ENCODE data around the gene SLC29A1.

SLC29A1 gene

DNA sequence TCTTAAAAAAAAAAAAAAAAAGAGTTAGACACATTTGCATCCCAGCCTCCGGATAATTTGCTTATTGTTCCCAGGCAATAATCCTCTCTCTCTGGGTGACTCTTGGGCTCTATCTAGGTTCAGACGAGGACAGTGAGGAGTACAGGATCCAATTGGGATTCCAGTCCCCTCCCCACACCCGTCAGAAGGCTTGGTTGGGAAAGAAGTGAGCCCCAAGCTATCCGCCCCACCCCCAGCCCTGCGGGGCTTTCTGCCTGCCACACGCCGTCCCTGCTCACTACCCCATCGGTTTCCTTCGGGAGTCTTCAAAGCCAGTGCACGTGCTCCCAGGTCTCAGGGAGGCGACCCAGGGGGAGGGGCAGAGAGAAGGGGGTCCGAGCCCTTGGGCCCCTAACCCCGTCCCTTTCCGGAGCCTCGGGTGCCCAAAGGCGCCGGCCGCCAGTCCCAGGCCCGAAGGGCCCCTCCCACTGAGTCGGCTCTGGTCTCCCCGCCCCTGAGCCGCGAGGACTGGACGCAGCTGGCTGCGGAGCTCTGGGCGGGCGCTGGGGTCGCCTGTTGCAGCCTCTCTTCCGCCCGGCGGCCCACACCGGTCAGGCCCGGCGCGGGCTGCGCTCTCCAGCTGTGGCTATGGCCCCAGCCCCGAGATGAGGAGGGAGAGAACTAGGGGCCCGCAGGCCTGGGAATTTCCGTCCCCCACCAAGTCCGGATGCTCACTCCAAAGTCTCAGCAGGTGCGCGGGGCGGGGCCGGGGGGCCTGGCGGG is 4.2 kb upstream of the SLC29A1 start:
- Histone ChIP-seq H3K9me3 (ENCODE audit: control insufficient read depth, low read length) (no peaks in the 10 kb centered on the region), H3K4me1 (ENCODE audit: control insufficient read depth, insufficient read depth, low read length) (peaks cover 75% of the 10 kb centered on the region), H3K4me3 (ENCODE audit: low read length) (peak overlapping the region; percentile 71), H3K9ac (ENCODE audit: low read length) (peak overlapping the region; percentile 76), H3K36me3 (ENCODE audit: control insufficient read depth, insufficient read depth, low read length) (no peaks in the 10 kb centered on the region), H3K27me3 (ENCODE audit: control insufficient read depth, insufficient read depth, low read length) (no peaks in the 10 kb centered on the region)

DNA sequence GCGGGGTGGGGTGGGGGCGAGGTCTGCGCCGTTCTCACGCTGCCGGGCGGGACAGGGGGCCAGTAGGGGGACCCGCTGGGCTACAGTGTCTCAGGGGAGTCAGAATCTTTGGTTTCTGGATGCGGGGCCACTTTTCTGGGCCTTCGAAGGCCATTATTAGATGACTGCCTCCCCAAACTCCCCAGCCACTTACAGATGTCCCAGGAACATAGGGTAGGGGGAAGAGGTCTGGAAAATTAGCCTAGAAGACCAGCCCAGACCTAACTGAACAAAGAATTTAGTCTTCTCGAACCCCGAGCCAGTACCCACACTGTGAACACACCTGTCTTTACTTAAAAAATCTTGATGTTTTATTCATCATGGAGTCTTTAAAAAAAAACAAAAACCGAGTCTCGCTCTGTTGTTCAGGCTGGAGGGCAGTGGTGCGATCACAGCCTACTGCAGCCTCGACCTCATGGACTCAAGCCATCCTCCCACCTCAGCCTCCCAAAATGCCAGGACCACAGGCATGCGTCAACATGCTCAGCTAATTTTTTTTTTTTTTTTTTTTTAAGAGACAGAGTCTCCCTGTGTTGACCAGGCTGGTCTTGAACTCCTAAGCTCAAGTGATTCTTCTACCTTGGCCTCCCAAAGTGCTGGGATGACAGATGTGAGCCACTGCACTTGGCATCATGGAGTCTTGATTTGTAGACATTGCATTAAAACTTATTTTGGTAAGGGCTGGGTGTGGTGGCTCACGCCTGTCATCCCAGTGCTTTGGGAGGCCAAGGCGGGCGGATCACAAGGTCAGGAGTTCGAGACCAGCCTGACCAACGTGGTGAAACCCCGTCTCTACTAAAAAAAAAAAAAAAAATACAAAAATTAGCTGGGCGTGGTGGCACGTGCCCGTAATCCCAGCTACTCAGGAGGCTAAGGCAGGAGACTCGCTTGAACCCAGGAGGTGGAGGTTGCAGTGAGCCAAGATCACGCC is 3.3 kb upstream of the SLC29A1 start:
- Histone ChIP-seq H3K4me3 (ENCODE audit: low read length) (peak overlapping the region; percentile 69), H3K9me3 (ENCODE audit: control insufficient read depth, low read length) (no peaks in the 10 kb centered on the region), H3K27me3 (ENCODE audit: control insufficient read depth, insufficient read depth, low read length) (no peaks in the 10 kb centered on the region), H3K36me3 (ENCODE audit: control insufficient read depth, insufficient read depth, low read length) (no peaks in the 10 kb centered on the region), H3K4me1 (ENCODE audit: control insufficient read depth, insufficient read depth, low read length) (peaks cover 81% of the 10 kb centered on the region), H3K9ac (ENCODE audit: low read length) (peak overlapping the region; percentile 76)

DNA sequence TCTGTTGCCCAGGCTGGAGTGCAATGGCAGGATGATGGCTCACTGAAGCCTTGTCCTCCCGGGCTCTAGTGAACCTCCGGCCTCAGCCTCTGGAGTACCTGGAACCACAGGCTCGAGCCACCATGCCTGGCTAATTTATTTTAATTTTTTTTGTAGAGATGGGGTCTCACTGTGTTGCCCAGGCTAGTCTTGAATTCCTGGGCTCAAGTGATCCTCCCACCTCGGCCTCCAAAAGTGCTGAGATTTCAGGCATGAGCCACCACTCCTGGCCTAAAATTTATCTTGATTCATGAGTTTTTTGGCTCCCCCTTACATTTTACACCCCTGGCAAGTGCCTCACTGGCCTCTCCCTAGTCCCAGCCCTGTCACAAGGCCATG is 2.5 kb upstream of the SLC29A1 start:
- Histone ChIP-seq H3K4me3 (ENCODE audit: low read length) (no peak overlapping the region), H3K36me3 (ENCODE audit: control insufficient read depth, insufficient read depth, low read length) (no peaks in the 10 kb centered on the region), H3K9me3 (ENCODE audit: control insufficient read depth, low read length) (no peaks in the 10 kb centered on the region), H3K4me1 (ENCODE audit: control insufficient read depth, insufficient read depth, low read length) (peaks cover 87% of the 10 kb centered on the region), H3K27me3 (ENCODE audit: control insufficient read depth, insufficient read depth, low read length) (no peaks in the 10 kb centered on the region), H3K9ac (ENCODE audit: low read length) (peak overlapping the region; percentile 66)

DNA sequence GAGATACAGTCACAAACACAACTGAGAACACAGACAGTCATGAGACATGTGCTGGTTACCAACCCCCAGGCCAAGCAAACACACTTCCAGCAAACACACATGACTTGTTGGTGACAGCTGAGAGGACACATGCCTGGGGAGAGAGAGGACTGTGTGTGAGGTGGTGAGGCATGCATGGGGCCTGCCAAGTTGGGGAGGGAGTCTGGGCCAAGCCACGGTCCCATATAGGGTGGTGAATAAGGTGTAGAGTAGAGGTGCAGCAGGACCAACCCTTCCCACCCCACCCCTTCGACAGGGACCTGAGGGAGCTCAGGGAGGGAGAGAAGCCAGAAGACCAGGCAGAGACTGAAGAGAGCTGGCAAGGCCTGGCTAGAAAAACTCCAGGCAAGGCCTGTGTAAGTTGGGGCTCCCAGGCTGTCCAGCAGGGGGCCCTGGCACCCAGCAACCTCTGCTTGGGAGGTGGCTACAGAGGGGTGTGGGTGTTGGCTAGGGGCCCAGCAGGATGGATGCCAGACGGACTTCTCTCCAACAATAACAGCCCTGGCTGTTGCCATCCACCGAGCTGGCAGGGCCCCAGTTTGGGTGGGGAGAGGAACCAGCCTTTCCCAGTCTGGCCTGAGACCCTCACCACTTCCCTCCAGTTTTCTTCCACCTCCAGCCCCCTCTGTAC is 2.0 kb upstream of the SLC29A1 start:
- H3K9ac ChIP-seq (ENCODE audit: low read length), result peak overlapping the region; percentile 66
- peaks cover 87% of the 10 kb centered on the region for H3K4me1 ChIP-seq (ENCODE audit: control insufficient read depth, insufficient read depth, low read length)
- no peak overlapping the region for H3K4me3 ChIP-seq (ENCODE audit: low read length)

DNA sequence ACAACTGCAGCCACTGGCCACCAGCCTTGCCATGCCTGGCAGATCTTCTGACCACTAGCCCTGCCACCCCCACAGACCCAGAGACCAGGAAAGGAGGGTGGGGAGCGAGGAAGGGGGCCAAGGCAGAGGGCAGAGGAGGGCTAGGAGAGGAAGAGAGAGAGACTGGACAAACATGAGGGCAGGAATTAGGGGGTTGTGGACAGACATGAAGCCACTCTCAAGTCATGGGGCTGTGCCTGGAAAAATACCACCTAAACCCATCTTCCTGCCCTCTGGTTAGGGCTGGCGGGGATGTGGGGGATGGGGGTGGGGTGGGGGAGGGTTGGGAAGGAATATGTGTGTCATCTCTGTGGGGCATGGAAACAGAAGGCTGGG is 1.4 kb upstream of the SLC29A1 start:
- Histone ChIP-seq H3K36me3 (ENCODE audit: control insufficient read depth, insufficient read depth, low read length) (no peaks in the 10 kb centered on the region), H3K4me3 (ENCODE audit: low read length) (no peak overlapping the region), H3K9me3 (ENCODE audit: control insufficient read depth, low read length) (no peaks in the 10 kb centered on the region), H3K4me1 (ENCODE audit: control insufficient read depth, insufficient read depth, low read length) (peaks cover 85% of the 10 kb centered on the region), H3K27me3 (ENCODE audit: control insufficient read depth, insufficient read depth, low read length) (no peaks in the 10 kb centered on the region), H3K9ac (ENCODE audit: low read length) (peak overlapping the region; percentile 66)

More for the DNA sequence above, 2.0 kb upstream of the SLC29A1 start:
- Histone ChIP-seq H3K36me3 (ENCODE audit: control insufficient read depth, insufficient read depth, low read length) (no peaks in the 10 kb centered on the region), H3K9me3 (ENCODE audit: control insufficient read depth, low read length) (no peaks in the 10 kb centered on the region), H3K27me3 (ENCODE audit: control insufficient read depth, insufficient read depth, low read length) (no peaks in the 10 kb centered on the region)

DNA sequence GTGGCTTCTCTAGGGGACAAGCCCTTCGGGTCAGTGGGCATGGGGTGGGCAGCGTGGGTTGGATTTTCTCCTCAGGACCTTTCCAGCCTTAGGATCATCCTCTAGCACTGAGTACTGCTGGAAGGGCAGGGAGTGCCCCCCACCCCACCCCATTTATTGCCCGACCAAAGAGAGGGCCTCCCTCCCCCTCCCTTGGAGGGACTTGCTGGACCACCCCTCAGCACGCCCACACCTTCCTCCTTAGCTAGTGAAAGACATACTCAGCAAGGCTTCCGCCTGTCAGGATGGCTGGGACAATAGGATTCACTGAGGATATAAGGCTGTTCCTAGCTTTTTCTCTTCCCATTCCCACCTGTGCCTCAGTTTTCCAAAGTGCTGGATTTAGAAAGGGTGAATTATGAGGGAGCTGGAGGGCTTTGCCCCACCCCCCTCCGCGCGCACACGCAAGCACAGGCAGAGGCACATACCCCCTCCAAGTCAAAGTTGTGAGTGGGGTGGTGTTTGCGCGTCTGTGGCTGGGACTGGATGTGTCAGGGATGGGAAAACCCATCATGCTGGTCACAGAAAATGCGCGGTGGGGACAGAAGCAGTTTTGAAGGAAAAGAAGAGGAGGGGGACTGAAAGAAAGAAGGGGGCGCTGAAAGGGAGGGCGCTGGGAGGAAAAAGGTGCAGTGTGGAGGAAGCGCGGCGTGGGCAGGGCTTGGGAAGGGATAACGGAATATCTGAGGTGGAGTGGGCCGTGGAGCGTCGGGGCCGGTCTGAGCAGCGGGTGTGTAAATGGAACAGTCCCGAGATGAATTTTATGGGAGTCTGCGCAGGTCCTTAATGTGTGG is 693 bp upstream of the SLC29A1 start:
- H3K9ac ChIP-seq (ENCODE audit: low read length), result peak overlapping the region; percentile 41
- H3K36me3 ChIP-seq (ENCODE audit: control insufficient read depth, insufficient read depth, low read length), result no peaks in the 10 kb centered on the region
- peaks cover 85% of the 10 kb centered on the region for H3K4me1 ChIP-seq (ENCODE audit: control insufficient read depth, insufficient read depth, low read length)
- H3K27me3 ChIP-seq (ENCODE audit: control insufficient read depth, insufficient read depth, low read length), result no peaks in the 10 kb centered on the region
- no peaks in the 10 kb centered on the region for H3K9me3 ChIP-seq (ENCODE audit: control insufficient read depth, low read length)
- no peak overlapping the region for H3K4me3 ChIP-seq (ENCODE audit: low read length)

DNA sequence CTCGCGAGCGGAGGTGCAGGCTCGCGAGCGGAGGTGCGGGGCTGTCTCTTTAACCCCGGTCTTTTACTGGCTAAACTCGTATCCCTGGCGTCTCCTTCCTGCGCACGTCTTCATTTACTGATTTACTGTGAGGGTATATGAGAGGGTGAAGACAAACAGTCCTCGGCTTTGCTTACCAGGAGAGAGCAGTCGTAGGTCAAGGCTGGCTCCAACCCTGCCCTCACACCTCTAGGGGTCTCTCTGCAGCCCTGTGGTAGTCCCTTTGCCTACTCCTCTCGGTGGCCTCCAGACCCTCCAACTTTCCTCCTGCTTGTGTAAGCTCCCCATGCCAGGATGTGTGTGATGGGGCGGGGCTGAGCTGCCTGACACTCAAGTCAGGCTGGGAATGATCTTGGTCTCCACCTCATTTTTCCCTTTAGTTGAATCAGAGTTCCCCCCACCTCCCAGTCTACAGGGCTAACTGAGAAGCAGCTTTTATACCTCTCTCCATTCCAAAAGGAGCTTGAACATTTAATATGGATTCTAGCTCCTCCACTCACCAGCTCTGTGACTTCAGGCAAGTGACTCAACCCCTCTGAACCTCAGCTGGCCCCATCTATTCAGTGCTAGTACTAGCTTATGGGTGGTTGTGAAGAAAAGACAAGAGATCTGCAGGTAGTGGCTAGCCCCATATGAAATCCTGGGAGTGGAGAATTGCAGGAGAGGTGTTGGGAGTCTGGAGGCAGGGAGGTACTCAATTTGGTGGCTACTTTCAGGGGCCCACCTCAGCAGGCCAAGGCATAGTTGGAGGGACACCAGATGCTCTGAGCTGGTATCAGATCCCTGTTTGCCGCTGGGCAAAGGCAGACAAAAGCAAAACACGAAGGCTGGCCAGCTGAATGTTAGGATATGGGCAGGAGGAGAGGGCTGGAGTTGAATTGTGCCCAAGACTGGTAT is 902 bp downstream of the SLC29A1 start:
- Histone ChIP-seq H3K36me3 (ENCODE audit: control insufficient read depth, insufficient read depth, low read length) (peaks cover 4% of the 10 kb centered on the region), H3K27me3 (ENCODE audit: control insufficient read depth, insufficient read depth, low read length) (no peaks in the 10 kb centered on the region), H3K9ac (ENCODE audit: low read length) (peak overlapping the region; percentile 40), H3K4me3 (ENCODE audit: low read length) (no peak overlapping the region), H3K4me1 (ENCODE audit: control insufficient read depth, insufficient read depth, low read length) (peaks cover 71% of the 10 kb centered on the region), H3K9me3 (ENCODE audit: control insufficient read depth, low read length) (no peaks in the 10 kb centered on the region)

DNA sequence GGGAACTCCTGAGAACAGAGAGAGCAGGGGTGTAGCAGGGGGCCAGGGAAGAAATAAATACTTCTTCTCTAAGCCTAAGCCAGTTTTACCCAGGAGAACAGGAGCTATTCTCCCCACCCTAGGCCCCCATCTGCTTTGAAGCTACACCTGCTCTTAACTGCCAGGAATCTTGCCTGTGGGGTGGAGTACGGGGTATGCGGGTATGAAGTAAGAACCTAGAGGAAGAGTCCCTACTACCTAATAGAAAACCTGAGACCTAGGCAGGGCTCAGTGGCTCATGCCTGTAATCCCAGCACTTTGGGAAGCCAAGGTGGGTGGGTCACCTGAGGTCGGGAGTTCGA is 1.5 kb downstream of the SLC29A1 start:
- Histone ChIP-seq H3K27me3 (ENCODE audit: control insufficient read depth, insufficient read depth, low read length) (no peaks in the 10 kb centered on the region), H3K36me3 (ENCODE audit: control insufficient read depth, insufficient read depth, low read length) (peaks cover 4% of the 10 kb centered on the region), H3K4me3 (ENCODE audit: low read length) (no peak overlapping the region), H3K9ac (ENCODE audit: low read length) (no peak overlapping the region), H3K9me3 (ENCODE audit: control insufficient read depth, low read length) (no peaks in the 10 kb centered on the region), H3K4me1 (ENCODE audit: control insufficient read depth, insufficient read depth, low read length) (peaks cover 69% of the 10 kb centered on the region)

DNA sequence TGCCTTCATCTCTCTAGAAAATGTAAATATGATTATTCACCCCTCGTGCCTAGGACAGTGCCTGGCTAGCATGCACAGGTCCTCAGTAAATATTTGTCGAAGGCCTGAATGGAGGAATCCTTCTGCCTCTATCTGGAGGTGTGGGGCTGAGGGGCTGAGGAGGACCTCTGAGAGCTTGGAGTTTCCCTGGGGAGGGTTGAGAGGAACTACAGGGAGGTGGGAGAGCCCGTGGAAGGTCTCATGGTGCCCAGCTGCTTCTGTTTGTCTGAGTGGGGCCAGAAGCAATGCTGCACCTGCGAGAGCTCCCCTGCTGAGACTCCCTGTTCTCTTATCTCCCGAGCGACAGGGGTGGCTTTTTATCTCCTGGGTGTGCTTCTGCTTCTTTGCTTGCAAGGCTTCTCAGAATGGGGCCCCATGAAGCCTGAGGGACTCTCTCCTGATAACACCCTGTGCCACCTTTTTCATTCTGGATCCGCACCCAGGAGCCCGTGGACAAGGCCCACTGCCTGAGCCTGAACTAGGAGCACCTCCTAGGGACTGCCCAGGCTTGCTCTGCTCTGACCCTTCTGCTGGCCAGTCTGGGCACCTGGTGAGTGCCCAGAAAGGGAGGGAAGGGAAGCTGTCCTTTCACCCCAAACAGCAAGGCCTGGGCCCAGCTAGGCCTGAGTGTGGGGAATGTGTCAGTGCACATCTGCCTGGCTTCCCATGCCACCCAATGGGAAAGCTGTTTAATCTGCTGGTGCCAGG is 2.4 kb downstream of the SLC29A1 start:
- Histone ChIP-seq H3K9me3 (ENCODE audit: control insufficient read depth, low read length) (no peaks in the 10 kb centered on the region), H3K36me3 (ENCODE audit: control insufficient read depth, insufficient read depth, low read length) (peaks cover 4% of the 10 kb centered on the region), H3K27me3 (ENCODE audit: control insufficient read depth, insufficient read depth, low read length) (no peaks in the 10 kb centered on the region), H3K9ac (ENCODE audit: low read length) (peak overlapping the region; percentile 39), H3K4me1 (ENCODE audit: control insufficient read depth, insufficient read depth, low read length) (peaks cover 61% of the 10 kb centered on the region), H3K4me3 (ENCODE audit: low read length) (no peak overlapping the region)

DNA sequence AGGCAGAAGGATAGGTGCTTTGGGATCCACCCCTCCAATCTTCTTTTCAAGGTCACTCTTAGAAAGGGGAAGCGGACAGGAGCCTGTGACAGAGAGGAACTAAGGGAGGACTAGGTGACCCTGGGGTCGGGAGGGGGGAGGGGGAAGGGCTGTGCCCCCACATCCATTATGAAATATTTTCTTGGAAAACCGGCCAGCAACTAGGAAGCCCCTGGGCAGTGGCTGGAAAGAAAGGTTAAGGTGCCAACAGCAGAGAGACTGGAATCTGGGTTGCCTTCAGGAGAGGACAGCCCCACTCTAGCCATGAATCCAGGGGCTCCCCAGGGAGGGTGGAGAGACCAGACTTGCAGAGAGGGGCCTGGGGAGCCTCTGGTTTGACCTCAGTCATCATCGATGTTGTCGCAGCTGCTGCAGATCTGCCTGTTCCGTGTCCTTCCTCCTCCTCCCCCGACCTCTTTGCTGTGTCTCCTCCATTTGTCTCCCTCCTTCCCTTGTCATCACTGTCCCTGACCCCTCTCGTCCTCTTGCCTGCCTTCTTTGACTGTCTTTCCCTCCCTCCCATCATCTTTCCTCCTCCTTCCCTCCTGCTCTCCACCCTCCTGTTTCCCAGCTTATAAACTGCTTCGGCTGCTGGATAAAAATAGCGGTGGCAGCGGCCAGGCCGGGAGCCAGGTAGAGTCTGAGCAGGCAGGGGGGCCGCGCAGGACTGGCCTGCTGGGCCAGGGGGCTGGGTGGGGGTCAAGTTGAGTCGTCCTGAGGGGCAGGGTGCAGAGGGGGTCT is 3.2 kb downstream of the SLC29A1 start:
- Histone ChIP-seq H3K9me3 (ENCODE audit: control insufficient read depth, low read length) (no peaks in the 10 kb centered on the region), H3K27me3 (ENCODE audit: control insufficient read depth, insufficient read depth, low read length) (no peaks in the 10 kb centered on the region), H3K9ac (ENCODE audit: low read length) (peak overlapping the region; percentile 39), H3K36me3 (ENCODE audit: control insufficient read depth, insufficient read depth, low read length) (peaks cover 4% of the 10 kb centered on the region), H3K4me3 (ENCODE audit: low read length) (no peak overlapping the region), H3K4me1 (ENCODE audit: control insufficient read depth, insufficient read depth, low read length) (peaks cover 53% of the 10 kb centered on the region)

Data from mucosa of stomach (tissue), 1 donor.